Aorta (tissue), 5 donors: ENCODE measurements around the gene RPLP1. TPM values are rescaled to one million over a fixed set of nuclear protein-coding genes. Genes with fewer than 3 reads are reported as not detected.

Experiments
- ATAC-seq: fragments of 200-7000 bp; cut with Tn5 transposase; one replicate; pipeline ENCODE4 v1.9.1; 2022; ENCODE audit warnings: moderate library complexity; ENCODE audit not compliant: low FRiP score
- DNase-seq, 2 donors: peaks; one replicate each; pipeline ENCODE4 v3.0.0-alpha.2; 2020
- H3K27ac ChIP-seq, 2 donors: one replicate each; pipeline ENCODE4 v1.5.1; 2013; ENCODE audit warnings: low read length in 2 of 2, mild to moderate bottlenecking in 2 of 2, moderate library complexity in 2 of 2, control low read depth in 1 of 2, inconsistent platforms in 1 of 2, low read depth in 1 of 2
- H3K27me3 ChIP-seq, 2 donors: one replicate each; pipeline ENCODE4 v1.6.1; 2013; ENCODE audit warnings: control low read depth in 1 of 2, low read length in 1 of 2, mild to moderate bottlenecking in 1 of 2, moderate library complexity in 1 of 2; ENCODE audit not compliant: insufficient read depth in 2 of 2, control insufficient read depth in 1 of 2
- H3K36me3 ChIP-seq, 2 donors: one replicate each; pipeline ENCODE4 v1.6.1; 2013; ENCODE audit warnings: control low read depth in 1 of 2, low read length in 1 of 2, mild to moderate bottlenecking in 1 of 2; ENCODE audit not compliant: insufficient read depth in 2 of 2, control insufficient read depth in 1 of 2
- H3K4me1 ChIP-seq, 2 donors: one replicate each; pipeline ENCODE4 v1.6.1; 2013; ENCODE audit warnings: low read length in 2 of 2, control low read depth in 1 of 2, mild to moderate bottlenecking in 1 of 2, moderate library complexity in 1 of 2; ENCODE audit not compliant: insufficient read depth in 2 of 2, control insufficient read depth in 1 of 2
- H3K4me3 ChIP-seq, 2 donors: one replicate each; pipeline ENCODE4 v1.5.1; 2013; ENCODE audit warnings: low read length in 2 of 2, control low read depth in 1 of 2, mild to moderate bottlenecking in 1 of 2
- H3K9me3 ChIP-seq: one replicate; pipeline ENCODE4 v1.6.1; 2013; ENCODE audit warnings: mild to moderate bottlenecking, low read length; ENCODE audit not compliant: control insufficient read depth
- WGBS, 2 donors: extraction: QIAGEN DNeasy Blood & Tissue Kit; methylation state at CpG; one replicate each; pipeline ENCODE4 v1.1.7; 2013; 5-methylcytosine and 5-hydroxymethylcytosine counted together
- intact Hi-C, 2 donors: fragments of 100-400 bp; cut with DNase I; formaldehyde crosslinking; loops; one replicate each; pipeline versions ENCODE4 v1.14.2 to v1.15.0; 2022
- polyA plus RNA-seq, 2 donors: library from polyadenylated mRNA; stranded (reverse); fragments of 200-250 nt; gene quantifications; one replicate each; pipeline ENCODE4 v1.2.3, GENCODE V29; 2013
- total RNA-seq, 2 donors: library from RNA; stranded (reverse); fragmentation: NEBNext Ultra II Directional; extraction: Animal tissue kit (Norgen Biotek cat#: 25700); gene quantifications; one replicate each; pipeline ENCODE4 v1.2.1, GENCODE V29; 2021
- donor health status: healthy with polysubstance abuse.
- donor health status: Bipolar disorder and iron deficiency.
- donor health status: DM: no; HTN: no; CAD: no.
- donor health status: DM: no; HTN: no; CAD: no.
- donor health status: DM: yes; HTN: yes; CAD: no.

RPLP1 gene
- total and polyA plus RNA-seq, 4 donors: 1,445 to 3,346 (median 2,122) TPM

DNA sequence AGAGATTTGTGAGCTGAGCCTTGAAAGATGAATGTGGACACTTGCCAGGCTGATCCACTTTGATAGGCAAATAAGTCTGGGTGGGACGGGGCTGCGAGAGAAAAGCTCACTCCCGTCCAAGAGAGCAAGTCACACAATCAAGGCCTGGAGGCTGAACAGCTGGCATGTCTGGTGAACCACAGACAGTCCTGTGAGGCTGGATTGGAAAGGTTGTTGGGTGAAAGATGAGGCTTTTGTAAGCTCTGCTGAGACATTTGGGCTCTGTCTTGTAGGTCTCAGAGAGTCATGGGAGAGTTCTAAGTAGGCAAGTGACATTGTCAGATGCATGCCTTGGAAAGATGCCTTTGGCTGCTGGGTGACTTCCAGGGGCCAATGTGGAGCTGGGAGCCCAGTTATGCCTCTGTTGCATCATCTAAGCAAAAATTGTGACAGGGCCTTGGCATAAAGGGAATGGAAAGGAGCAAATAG, 38.5 kb downstream of the RPLP1 start:
- Histone ChIP-seq H3K4me1 (no peaks in the 10 kb centered on the region), H3K36me3 (no peaks in the 10 kb centered on the region), H3K27me3 (no peaks in the 10 kb centered on the region), H3K9me3 (no peaks in the 10 kb centered on the region), H3K4me3 (no peak overlapping the region), H3K27ac (no peak overlapping the region)
- WGBS, 2 donors: 31 to 33% methylated on average over 3 of the region's 3 CpGs
- ATAC-seq: peak; percentile 85
- peak in 1 of 2 donors; percentile 73 for DNase-seq
- intact Hi-C loops: no loop called here

DNA sequence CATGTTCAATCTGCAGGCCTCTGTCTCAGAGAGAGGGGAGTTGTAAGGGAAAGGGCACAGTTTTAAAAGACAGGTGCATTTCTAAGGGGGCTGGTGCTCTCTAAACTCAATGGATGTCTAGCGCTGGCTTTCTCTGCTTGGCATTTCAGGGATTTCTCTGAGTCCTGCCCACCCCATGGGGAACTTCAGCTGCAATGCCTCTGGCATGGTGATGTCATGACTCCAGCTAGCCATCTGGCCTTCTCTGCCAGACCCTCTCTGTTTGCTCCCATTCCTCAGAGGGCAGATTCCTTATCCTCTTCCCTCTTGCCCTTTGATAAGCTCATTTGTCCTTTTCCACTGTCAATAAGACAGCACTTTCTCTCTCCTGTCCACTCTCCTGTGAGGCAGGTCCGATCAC, 40.8 kb downstream of the RPLP1 start:
- intact Hi-C loops: no loop called here
- H3K27ac ChIP-seq: no peak overlapping the region
- H3K36me3 ChIP-seq: no peaks in the 10 kb centered on the region
- no peaks in the 10 kb centered on the region for H3K9me3 ChIP-seq
- DNase-seq (no peak), ATAC-seq (no peak)
- WGBS, 2 donors: 97% methylated on average over 2 of the region's 2 CpGs
- H3K4me3 ChIP-seq: no peak overlapping the region
- H3K4me1 ChIP-seq: no peaks in the 10 kb centered on the region
- no peaks in the 10 kb centered on the region for H3K27me3 ChIP-seq

DNA sequence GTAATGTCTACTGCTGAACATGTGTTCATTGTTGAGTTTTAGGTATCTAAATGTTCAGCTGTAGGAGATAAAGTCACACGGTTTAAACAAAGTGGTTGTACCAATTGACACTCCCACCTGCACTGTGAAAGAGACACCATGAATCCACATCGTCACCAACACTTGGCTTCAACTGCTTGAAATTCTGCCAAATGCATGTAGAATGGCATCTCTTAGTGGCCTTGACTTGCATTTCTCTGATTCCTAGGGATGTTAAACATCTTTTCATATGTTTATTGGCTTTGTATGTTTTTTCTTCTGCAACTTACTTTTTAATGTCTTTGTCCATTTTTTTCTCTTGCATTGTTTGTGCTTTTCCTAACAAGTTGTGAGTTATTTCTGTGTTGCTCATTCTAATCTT, 43.4 kb downstream of the RPLP1 start:
- no peaks in the 10 kb centered on the region for H3K27me3 ChIP-seq
- intact Hi-C loops: no loop called here
- no peaks in the 10 kb centered on the region for H3K4me1 ChIP-seq
- no peak overlapping the region for H3K4me3 ChIP-seq
- no peak overlapping the region for H3K27ac ChIP-seq
- 54 to 56% methylated on average over 2 of the region's 2 CpGs for WGBS, 2 donors
- no peak for DNase-seq
- H3K9me3 ChIP-seq: no peaks in the 10 kb centered on the region
- ATAC-seq: no peak
- no peaks in the 10 kb centered on the region for H3K36me3 ChIP-seq

DNA sequence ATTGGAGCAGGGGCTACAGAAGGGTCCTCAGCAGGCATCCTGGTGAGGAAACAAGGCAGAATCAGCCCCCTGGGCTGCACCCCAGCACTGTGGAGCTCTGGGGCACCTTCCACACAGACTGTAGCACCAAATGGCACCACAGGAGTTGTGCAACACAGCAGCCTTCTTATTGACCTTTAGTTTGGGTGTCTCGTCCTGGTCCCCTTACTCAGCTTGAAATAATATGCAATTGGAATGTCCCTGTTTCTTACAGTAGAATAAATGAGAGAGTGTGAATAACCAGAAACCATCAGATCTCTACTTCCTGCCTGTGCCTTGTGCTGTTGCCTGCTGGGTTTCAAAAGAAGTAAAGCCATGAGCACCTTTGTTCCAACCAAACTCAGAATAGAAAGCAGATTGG, 44.5 kb downstream of the RPLP1 start:
- Histone ChIP-seq H3K4me3 (no peak overlapping the region), H3K9me3 (no peaks in the 10 kb centered on the region), H3K27ac (no peak overlapping the region), H3K4me1 (no peaks in the 10 kb centered on the region), H3K27me3 (no peaks in the 10 kb centered on the region), H3K36me3 (no peaks in the 10 kb centered on the region)
- no peak for ATAC-seq
- no peak for DNase-seq
- intact Hi-C loops: no loop called here
- WGBS, 2 donors: 91 to 96% methylated on average over 1 of the region's 1 CpG

DNA sequence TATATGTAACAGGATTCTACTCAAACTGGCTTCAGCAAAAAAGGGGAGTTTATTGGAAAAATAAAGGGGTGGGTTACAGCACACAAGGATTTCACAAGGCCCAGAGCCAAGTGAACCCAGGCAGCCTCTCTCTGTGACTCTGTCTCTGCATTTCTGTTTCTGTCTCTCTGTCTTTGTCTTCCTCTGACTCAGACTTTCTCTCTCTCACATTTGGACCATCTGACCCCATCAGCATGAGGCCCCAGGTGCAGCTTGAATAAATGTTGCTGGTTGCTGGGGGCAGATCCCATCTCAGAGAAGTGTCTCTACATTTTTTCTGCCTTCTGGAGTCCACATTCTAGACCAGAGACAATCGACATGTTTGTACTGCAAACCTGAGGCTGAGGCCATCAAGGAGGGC, 45.0 kb downstream of the RPLP1 start:
- Histone ChIP-seq H3K36me3 (no peaks in the 10 kb centered on the region), H3K4me1 (no peaks in the 10 kb centered on the region), H3K27me3 (no peaks in the 10 kb centered on the region), H3K27ac (no peak overlapping the region), H3K9me3 (no peaks in the 10 kb centered on the region), H3K4me3 (no peak overlapping the region)
- 97% methylated on average over 1 of the region's 1 CpG for WGBS, 2 donors
- intact Hi-C loops: no loop called here
- ATAC-seq (no peak), DNase-seq (no peak)

DNA sequence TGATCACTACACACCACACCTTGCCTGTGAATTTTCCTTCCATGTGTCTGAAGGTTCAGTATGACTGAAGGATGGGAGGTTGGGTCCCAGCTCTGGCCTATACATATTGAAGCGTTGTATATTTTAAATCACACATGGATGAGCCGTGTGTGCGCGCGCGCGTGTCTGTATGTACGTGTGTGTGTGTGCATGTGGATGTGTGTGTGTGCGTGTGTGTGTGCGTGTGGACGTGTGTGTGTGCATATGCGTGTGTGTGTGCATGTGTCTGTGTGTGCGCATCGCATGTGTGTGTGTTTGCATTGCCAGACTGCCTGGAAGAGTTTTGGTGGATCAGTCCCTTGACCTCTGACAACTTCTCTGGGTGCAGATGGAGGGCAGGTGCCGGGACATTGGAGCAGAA, 45.7 kb downstream of the RPLP1 start:
- H3K27ac ChIP-seq: no peak overlapping the region
- H3K4me3 ChIP-seq: no peak overlapping the region
- WGBS, 2 donors: 91% methylated on average over 15 of the region's 15 CpGs
- DNase-seq: no peak
- H3K9me3 ChIP-seq: no peaks in the 10 kb centered on the region
- no peaks in the 10 kb centered on the region for H3K27me3 ChIP-seq
- H3K4me1 ChIP-seq: no peaks in the 10 kb centered on the region
- ATAC-seq: no peak
- intact Hi-C loops: no loop called here
- no peaks in the 10 kb centered on the region for H3K36me3 ChIP-seq

DNA sequence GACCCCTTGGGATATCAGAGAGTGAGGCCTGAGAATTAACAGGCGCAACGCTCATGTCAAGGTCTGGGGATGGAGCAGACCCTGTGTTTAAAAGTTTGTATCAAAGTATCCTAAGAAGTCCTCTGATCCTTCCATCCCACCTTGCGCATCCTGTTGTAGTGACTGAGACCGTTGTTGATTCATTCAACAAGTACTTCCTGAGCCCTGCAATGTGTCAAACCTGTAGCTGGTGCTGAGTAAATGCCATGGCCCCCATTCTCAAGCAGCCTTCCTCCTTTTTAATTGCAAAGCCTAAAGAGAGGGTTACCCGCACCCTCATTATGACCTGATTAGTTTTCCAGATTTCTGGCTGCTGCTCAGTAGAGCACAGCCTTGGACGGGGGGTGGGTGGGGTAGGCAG, 46.4 kb downstream of the RPLP1 start:
- H3K4me1 ChIP-seq: no peaks in the 10 kb centered on the region
- H3K9me3 ChIP-seq: no peaks in the 10 kb centered on the region
- intact Hi-C loops: no loop called here
- ATAC-seq (no peak), DNase-seq (no peak)
- 95 to 96% methylated on average over 6 of the region's 6 CpGs for WGBS, 2 donors
- H3K36me3 ChIP-seq: no peaks in the 10 kb centered on the region
- no peak overlapping the region for H3K4me3 ChIP-seq
- no peak overlapping the region for H3K27ac ChIP-seq
- H3K27me3 ChIP-seq: no peaks in the 10 kb centered on the region

DNA sequence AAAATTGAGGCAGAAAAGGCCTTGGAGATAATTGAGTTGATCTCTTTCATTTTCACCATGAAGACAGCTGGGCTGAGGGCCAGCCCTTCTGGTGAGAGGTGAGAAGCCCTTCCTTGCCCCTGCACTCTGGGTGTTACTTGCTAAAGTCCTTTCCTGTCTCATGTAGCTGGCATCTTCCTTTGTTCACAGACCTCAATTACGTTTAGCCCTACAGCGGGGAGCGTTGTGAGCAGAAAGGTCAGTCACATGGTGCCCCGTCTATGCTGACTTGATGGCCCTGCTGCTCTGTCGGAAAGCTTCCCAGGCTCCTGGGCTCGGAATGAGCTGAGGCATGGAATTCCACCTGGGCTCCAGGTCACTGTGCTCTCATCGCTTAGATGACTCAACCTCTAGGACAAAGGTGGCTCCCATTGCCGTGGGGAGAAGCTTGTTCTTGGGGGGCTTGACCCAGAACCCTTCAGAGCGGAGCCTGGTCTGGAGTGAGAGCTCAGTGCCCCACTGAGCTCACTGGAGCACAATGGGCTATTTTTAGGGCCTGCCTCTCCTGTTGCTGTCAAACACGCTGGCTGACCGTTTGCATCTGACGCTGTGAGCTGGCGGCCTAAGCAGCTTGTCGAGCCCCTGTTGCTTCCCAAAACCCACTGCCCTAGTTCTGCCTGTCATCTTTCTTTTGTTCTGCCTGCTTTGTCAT, 47.0 kb downstream of the RPLP1 start:
- H3K36me3 ChIP-seq: no peaks in the 10 kb centered on the region
- no peaks in the 10 kb centered on the region for H3K9me3 ChIP-seq
- DNase-seq: no peak
- H3K4me1 ChIP-seq: no peaks in the 10 kb centered on the region
- peak; percentile 15 for ATAC-seq
- no peak overlapping the region for H3K4me3 ChIP-seq
- 49 to 60% methylated on average over 14 of the region's 14 CpGs for WGBS, 2 donors
- H3K27ac ChIP-seq: no peak overlapping the region
- intact Hi-C loops: no loop called here
- no peaks in the 10 kb centered on the region for H3K27me3 ChIP-seq

DNA sequence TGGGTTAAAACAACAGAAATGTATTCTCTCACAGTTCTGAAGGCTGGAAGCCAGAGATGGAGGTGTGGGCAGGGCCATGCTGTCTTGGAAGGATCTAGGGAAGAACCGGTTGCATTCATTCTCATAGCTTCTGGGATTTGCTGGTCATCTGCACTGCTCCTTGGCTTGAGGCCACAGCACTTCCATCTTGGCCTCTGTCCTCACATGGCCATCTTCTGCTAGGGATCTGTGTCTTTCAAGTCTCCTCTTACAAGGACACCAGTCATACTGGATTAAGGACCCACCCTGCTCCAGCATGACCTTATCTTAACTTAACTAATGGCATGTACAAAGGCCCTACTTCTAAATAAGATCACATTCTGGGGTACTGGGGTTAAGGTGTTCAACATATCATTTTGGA, 47.7 kb downstream of the RPLP1 start:
- no peaks in the 10 kb centered on the region for H3K9me3 ChIP-seq
- DNase-seq (no peak), ATAC-seq (no peak)
- H3K36me3 ChIP-seq: no peaks in the 10 kb centered on the region
- intact Hi-C loops: no loop called here
- no peaks in the 10 kb centered on the region for H3K27me3 ChIP-seq
- H3K4me1 ChIP-seq: no peaks in the 10 kb centered on the region
- no peak overlapping the region for H3K4me3 ChIP-seq
- 80 to 93% methylated on average over 1 of the region's 1 CpG for WGBS, 2 donors
- no peak overlapping the region for H3K27ac ChIP-seq
